ENCODE data around the gene EPHX1. TPM values are rescaled to one million over a fixed set of nuclear protein-coding genes. Genes with fewer than 3 reads are reported as not detected.
A peak's percentile ranks its signal among the peaks of the same experiment; 100 is the strongest.

Gene EPHX1
- total RNA-seq, 2 experiments from 2014 or later: 2.7 to 4.3 TPM

DNA sequence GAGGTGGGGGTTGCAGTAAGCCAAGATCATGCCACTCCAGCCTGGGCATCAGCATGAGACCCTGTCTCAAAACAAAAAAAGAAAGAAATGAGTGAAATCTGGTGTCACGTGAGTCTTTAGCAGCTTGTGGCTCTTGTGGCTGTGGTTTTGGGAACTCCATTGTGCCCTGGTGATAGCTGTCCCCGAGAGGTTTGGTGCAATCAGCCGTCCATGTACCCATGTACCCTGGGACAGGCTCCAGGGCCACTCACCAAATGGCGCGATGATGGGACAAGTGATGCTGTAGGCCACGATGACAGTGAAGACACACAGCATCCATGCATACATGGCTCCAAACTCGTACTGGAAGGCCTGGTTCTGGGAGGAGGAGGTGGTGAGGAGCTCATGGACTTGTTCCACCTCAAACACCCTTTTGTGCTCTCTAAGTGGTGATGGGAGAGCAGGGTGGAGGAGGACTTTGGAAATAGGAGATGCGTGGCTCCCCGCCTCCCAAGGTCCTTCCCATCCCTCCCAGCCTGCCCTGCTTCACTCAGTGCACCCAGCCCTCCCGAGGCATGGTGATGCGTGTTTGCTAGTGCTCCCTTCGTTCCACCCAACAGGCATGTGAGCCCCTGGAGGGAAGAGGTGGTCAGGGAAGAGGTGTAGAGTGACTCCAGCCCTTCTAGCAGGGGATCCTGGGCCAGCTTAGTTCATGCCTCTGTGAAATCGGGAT, 42.6 kb downstream of the EPHX1 start:
- Mint-ChIP-seq H3K36me3 (peaks cover 52% of the 10 kb centered on the region), H3K4me1 (peaks cover 48% of the 10 kb centered on the region), H3K27me3 (no peaks in the 10 kb centered on the region), H3K4me3 (no peak overlapping the region), H3K9me3 (peaks cover 2% of the 10 kb centered on the region), H3K27ac (peak overlapping the region; percentile 72)
- DNase-seq: no peak

DNA sequence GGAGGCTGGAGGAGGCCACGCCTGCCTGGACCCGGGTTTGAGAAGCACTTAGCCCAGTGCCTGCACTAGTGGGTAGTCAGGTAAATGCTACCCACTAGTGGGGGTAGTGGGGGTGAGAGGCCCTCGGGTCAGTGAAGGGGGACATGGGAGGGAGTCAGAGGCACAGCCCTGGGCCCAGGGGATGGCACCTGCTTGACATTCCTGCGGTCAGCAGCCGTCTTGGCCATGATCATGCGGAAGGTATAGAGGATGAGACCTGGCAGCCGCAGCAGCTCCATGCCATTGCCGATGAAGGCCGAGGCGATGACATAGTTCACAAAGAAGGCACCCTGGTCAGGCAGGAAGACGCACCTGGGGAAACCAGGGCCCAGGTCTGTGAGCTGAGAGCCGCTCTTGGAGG, 43.5 kb downstream of the EPHX1 start:
- H3K36me3 Mint-ChIP-seq: peaks cover 50% of the 10 kb centered on the region
- no peak overlapping the region for H3K27ac Mint-ChIP-seq
- DNase-seq: no peak
- H3K9me3 Mint-ChIP-seq: peaks cover 2% of the 10 kb centered on the region
- H3K4me1 Mint-ChIP-seq: peaks cover 41% of the 10 kb centered on the region
- H3K4me3 Mint-ChIP-seq: no peak overlapping the region
- no peaks in the 10 kb centered on the region for H3K27me3 Mint-ChIP-seq

DNA sequence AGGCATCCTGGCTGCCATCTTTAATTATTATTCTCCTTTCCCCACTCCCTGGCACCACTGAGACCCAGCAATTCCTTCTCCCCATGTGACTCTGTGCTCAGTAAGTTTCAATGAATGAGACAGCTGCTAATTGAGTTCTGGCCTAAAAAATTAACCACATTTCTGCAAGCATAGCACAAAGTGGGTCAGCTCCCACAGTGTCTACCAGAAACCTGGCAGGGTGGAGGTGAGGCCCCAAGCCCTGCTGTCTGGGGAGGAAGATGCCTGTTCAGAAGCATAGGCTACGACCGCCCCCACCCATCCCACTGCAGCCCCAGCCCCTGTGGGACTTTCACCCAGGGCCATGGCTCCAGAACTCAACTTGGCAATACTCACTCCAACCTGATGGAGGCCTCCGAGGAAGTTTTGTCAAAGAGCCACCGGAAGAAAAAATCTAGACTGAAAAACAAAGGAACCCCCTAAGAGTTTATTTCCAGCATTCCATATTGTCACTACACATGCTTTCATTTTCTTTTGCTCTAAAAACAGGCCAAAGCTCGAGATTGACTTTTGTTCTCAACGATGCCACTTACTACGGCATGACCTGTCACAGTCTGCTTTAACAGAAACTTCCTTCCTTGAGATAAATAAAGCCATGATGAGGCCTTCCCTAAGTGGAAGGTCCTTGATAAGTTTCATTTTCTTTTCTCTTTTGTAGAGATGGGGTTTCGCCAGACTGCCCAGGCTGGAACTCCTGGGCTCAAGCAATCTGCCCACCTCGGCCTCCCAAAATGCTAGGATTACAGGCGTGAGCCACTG, 45.8 kb downstream of the EPHX1 start:
- H3K27me3 Mint-ChIP-seq: no peaks in the 10 kb centered on the region
- H3K4me1 Mint-ChIP-seq: peaks cover 22% of the 10 kb centered on the region
- H3K9me3 Mint-ChIP-seq: peaks cover 2% of the 10 kb centered on the region
- peaks cover 34% of the 10 kb centered on the region for H3K36me3 Mint-ChIP-seq
- H3K27ac Mint-ChIP-seq: peak overlapping the region; percentile 73
- H3K4me3 Mint-ChIP-seq: no peak overlapping the region
- no peak for DNase-seq

DNA sequence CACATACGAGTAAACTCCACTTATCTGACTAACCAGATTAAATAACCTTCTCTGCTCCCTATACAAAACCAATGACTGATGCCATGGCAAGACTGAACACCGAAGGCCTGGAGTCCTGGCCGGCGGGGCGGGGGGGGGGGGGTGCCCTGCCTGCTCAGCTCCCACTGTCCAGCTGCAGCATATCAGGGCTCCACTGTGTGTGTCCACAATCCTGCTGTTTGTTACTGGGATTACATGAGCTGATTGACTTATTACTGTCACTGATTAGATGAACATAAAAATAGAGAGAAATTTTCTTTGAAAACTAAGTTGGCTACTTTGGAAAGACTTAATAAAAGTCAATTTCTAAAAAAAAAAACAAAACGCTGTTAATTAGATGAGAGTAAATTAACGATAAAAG, 47.3 kb downstream of the EPHX1 start:
- Mint-ChIP-seq H3K4me1 (peaks cover 13% of the 10 kb centered on the region), H3K27me3 (no peaks in the 10 kb centered on the region), H3K4me3 (no peak overlapping the region), H3K9me3 (no peaks in the 10 kb centered on the region), H3K27ac (peak overlapping the region; percentile 62), H3K36me3 (peaks cover 21% of the 10 kb centered on the region)
- DNase-seq: no peak

DNA sequence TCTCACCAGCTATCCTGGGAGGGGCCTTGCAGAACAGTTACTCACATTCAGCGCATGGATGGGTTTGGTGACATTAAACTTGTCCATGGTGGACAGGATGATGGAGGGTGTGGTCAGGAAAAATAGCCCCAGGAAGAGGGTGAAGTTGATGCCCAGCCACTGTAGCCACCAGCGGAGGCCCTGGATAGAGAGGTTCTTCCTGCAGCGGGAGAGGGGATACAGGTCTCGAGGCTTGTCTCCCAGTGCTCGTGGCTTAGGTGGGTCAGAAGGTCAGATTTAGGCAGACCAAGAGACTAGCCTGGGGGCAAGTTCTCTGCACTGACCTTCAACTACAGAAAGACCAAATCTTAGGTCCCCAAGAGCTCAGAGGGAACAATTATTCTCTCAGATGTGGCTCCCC, 49.2 kb downstream of the EPHX1 start:
- peaks cover 12% of the 10 kb centered on the region for H3K4me1 Mint-ChIP-seq
- H3K27me3 Mint-ChIP-seq: no peaks in the 10 kb centered on the region
- peaks cover 15% of the 10 kb centered on the region for H3K36me3 Mint-ChIP-seq
- no peak overlapping the region for H3K27ac Mint-ChIP-seq
- no peak for DNase-seq
- H3K9me3 Mint-ChIP-seq: no peaks in the 10 kb centered on the region
- H3K4me3 Mint-ChIP-seq: no peak overlapping the region

DNA sequence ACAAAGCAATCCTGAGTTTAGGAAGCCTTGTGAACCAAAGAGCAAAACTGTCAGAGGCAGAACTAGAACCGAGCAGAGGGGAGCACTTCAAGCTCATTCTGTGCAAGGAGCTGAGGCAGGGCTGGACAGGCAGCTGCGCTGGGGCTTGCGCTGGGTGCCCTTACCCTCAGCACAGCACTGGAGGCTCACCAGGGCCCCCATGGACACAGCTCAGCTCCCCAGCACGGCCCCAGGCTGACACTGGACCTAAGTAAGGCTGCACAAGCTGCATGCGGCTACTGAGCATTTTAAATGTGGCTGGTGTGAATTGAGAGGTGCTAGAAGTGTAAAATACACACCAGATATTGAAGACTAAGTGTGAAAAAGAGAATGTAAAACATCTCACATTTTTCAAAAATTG, 50.2 kb downstream of the EPHX1 start:
- Mint-ChIP-seq H3K4me3 (no peak overlapping the region), H3K9me3 (no peaks in the 10 kb centered on the region), H3K27ac (no peak overlapping the region), H3K36me3 (peaks cover 16% of the 10 kb centered on the region), H3K27me3 (no peaks in the 10 kb centered on the region), H3K4me1 (peaks cover 18% of the 10 kb centered on the region)
- DNase-seq: no peak

DNA sequence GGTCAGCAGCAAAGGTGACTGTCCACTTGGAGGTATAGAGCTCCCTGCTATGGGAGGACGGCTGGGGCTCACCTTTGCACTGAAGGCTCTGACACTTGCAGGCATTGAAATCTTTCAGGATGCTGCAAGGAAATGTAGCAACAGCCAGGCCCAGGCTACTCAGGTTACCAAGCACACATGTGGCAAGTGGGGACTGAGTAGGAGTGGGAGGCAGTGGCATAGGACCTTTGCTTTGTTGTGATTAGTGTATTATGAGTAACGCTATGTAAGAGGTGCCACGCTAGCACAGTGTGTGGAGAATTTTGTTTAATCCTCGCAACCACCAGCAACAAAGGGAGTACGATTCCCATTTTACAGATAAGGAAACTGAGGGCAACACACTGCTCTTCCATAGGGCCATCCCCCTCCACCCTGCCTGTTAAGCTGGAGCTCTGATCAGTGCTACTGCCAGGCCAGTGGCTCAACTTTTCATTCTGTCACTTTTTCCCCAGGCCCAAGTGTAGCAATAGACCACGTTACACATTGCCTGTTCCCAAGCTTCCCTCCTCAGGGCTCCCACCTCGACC, 51.0 kb downstream of the EPHX1 start:
- Mint-ChIP-seq H3K27ac (peak overlapping the region; percentile 54), H3K9me3 (no peaks in the 10 kb centered on the region), H3K4me1 (peaks cover 24% of the 10 kb centered on the region), H3K27me3 (no peaks in the 10 kb centered on the region), H3K36me3 (peaks cover 19% of the 10 kb centered on the region), H3K4me3 (no peak overlapping the region)
- no peak for DNase-seq

DNA sequence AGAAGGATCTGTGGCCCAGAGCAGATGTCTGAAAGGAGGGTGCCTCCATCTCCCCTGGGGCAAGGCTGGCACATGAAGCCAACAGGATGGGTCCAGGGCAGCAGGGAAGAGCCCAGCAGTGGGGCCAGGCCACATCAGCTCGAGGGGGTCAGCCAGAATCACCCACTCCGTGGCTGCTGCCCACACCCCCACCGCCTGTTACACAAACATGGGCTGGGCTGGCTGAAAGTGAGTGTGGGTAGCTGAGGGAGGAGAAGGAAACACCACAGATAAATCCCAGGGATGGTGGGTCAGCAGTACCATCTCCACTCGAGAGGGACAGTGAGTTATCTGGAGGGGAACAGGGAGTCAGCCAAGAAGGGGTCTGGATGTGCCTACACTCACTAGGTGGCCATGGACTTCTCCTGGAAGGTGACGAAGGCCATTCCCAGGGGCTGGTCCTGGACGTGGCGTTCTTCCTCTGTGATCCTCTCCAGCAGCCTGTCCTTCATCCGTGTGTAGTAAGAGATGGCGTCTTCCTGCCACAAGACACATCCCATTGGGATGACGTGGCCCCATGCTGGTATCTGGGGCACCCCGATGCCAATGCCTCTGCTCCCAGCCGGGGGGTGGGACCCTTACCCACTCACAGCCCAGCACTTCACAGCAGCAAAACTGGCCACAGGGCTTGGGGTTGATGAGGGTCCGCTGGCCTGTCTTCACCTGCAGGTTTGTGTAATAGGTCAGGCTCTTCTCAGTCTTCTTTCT, 52.1 kb downstream of the EPHX1 start:
- peak overlapping the region; percentile 11 for H3K27ac Mint-ChIP-seq
- H3K36me3 Mint-ChIP-seq: peaks cover 24% of the 10 kb centered on the region
- peaks cover 29% of the 10 kb centered on the region for H3K4me1 Mint-ChIP-seq
- H3K4me3 Mint-ChIP-seq: no peak overlapping the region
- DNase-seq: no peak
- no peaks in the 10 kb centered on the region for H3K27me3 Mint-ChIP-seq
- H3K9me3 Mint-ChIP-seq: no peaks in the 10 kb centered on the region

DNA sequence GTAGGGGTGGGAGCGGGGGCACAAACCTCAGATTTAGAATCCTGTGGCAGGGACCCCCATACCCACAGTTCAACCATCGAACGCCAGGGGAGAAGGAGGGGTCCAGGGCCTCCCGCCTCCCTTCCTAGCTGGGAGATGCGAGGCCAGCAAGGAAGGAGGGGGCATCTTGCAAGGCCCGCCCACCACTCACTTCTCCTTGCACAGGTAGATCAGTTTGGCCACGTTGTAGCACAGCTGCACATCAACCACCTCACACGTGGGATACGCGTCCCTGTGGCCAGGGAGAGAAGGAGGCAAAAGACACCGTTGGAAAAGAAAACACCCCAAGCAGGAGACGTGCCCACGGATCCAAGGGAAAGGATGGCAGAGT, 52.6 kb downstream of the EPHX1 start:
- Mint-ChIP-seq H3K9me3 (no peaks in the 10 kb centered on the region), H3K4me3 (no peak overlapping the region), H3K36me3 (peaks cover 27% of the 10 kb centered on the region), H3K4me1 (peaks cover 34% of the 10 kb centered on the region), H3K27ac (no peak overlapping the region), H3K27me3 (no peaks in the 10 kb centered on the region)
- no peak for DNase-seq

DNA sequence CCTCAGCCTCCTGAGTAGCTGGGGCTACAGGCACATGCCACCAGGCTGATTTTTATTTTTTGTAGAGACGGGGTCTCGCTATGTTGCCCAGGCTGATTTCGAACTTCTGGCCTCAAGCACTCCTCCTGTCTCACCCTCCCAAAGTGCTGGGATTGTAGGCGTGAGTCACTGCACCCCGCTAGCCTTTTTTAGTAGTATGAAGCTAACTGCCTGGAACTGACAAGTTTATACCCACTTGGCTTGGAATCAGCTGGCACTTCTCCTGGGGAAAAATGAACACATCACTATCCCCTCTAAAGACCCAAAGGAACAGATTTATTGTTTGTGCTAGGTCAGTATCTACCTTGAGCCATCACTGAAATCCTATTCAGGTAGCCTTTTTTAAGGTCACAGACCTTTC, 53.2 kb downstream of the EPHX1 start:
- DNase-seq: no peak
- no peak overlapping the region for H3K4me3 Mint-ChIP-seq
- no peaks in the 10 kb centered on the region for H3K27me3 Mint-ChIP-seq
- H3K27ac Mint-ChIP-seq: no peak overlapping the region
- H3K4me1 Mint-ChIP-seq: peaks cover 38% of the 10 kb centered on the region
- no peaks in the 10 kb centered on the region for H3K9me3 Mint-ChIP-seq
- peaks cover 28% of the 10 kb centered on the region for H3K36me3 Mint-ChIP-seq

DNA sequence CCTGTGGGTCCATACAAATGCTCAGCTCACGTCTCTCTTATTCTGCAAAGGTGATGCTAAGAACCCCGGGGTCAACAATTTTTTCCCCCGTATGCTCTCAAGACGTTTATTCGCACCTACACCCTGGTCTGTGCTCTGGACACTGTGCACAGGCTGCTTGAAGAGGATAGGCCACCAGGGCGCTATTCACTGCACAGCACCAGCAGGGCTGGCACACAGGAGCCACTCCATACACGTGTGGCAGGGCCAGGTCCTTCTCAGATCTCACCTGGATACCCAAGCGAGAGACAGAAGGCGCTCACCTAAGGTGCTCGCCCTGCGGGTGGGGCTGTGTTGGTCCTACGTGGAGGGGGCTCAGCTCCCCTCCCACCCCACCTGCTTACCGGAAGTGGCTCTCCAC, 55.6 kb downstream of the EPHX1 start:
- H3K36me3 Mint-ChIP-seq: peaks cover 24% of the 10 kb centered on the region
- no peaks in the 10 kb centered on the region for H3K27me3 Mint-ChIP-seq
- no peak for DNase-seq
- H3K27ac Mint-ChIP-seq: peak overlapping the region; percentile 83
- H3K9me3 Mint-ChIP-seq: no peaks in the 10 kb centered on the region
- H3K4me3 Mint-ChIP-seq: peak overlapping the region; percentile 40
- H3K4me1 Mint-ChIP-seq: peaks cover 39% of the 10 kb centered on the region

DNA sequence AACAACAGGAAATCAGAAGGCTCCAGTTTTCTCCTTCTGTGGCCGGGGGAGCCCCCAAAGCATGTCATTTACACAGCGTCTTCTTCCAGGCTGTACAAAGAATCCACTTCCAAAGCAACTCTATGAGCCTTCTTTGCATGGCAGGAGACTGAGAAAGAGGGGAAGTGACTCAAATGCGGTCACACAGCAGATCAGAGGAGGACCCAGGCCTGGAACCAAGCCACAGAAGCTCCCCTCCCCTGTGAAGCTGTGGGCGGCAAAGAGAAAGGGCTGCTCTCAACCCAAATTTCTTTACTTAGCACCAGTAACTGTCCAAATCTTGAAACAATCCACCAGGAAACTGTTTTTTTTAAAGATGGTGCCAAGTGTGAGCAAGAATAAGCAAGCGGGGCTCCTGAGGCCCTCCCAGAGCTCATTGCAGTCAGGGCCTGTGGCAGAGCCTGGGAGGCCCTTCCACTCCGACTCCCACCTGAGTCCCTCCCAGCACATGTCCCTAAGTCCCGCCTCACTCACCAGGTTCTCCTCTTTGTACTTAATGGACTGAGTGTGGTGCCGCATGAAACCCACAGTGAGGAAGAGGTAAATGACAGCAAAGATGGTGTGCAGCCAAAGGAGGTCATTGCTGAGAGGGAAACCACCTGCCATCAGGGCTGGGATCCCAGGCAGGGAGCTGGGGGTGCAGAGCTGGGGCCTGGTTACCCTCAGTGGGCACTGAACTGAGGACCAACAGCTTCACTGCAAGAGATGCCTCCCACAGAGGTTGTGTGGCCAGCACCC, 56.3 kb downstream of the EPHX1 start:
- H3K27ac Mint-ChIP-seq: peak overlapping the region; percentile 83
- H3K9me3 Mint-ChIP-seq: no peaks in the 10 kb centered on the region
- peak overlapping the region; percentile 40 for H3K4me3 Mint-ChIP-seq
- no peaks in the 10 kb centered on the region for H3K27me3 Mint-ChIP-seq
- peaks cover 40% of the 10 kb centered on the region for H3K4me1 Mint-ChIP-seq
- peak; percentile 78 for DNase-seq
- peaks cover 29% of the 10 kb centered on the region for H3K36me3 Mint-ChIP-seq

DNA sequence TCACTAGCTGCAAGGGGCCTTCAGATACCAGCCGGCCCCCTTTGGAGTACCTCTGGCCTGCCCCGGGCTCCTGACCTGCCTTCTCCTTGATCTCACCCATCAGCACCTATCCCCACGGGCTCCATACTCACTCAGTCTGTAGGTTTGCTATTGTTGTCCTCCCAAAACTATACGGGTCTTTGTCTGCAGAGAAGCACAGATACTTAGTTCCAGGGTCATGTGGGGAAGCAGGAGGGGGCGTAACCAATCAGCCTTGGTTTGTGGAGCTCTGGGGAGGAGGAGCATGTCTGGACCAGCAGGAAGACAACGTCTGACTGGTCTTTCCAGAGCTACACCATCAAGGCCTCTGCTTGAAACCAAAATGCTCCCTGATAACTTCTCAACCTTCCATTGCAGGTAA, 57.1 kb downstream of the EPHX1 start:
- Mint-ChIP-seq H3K9me3 (no peaks in the 10 kb centered on the region), H3K4me3 (peak overlapping the region; percentile 3), H3K27ac (no peak overlapping the region), H3K27me3 (no peaks in the 10 kb centered on the region), H3K4me1 (peaks cover 44% of the 10 kb centered on the region), H3K36me3 (peaks cover 29% of the 10 kb centered on the region)
- DNase-seq: no peak

DNA sequence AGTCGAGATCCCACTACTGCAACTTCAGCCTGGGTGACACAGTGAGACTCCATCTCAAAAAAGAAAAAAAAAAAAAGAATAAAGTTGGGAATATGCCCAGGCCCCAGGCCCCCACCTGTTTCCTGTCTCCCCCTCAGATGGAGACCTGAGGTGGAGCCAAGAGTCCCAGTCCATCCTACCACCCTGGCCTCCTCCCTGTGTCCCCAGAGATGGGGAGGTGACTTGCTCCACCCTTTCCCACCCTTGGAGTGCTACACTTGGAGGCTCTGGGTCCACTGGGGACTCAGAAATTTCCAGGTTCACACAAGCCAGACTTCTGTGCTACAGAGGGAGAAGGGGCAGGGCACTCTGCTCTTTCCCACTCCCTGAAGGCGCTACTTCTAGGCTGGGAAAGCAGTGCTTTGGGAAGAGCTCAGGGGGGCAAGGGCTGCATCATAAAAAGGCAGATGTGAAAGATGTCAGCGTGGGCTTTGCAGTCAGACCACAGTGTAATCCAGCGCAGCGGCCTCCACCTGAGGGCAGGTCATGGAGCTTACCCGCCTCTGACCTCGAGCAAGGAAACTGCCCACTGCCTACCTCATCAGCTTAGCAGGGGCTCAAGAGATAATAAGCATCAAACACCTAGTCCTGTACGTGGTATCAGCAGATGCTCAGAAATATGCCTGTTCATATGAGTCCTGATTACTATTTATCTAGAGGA, 58.9 kb downstream of the EPHX1 start:
- Mint-ChIP-seq H3K27me3 (no peaks in the 10 kb centered on the region), H3K27ac (no peak overlapping the region), H3K9me3 (no peaks in the 10 kb centered on the region), H3K36me3 (peaks cover 26% of the 10 kb centered on the region), H3K4me1 (peaks cover 48% of the 10 kb centered on the region), H3K4me3 (no peak overlapping the region)
- DNase-seq: no peak

Measured in activated naive CD8-positive, alpha-beta T cell treated with anti-CD3 and anti-CD28 coated beads for 36 hours (primary cell).